GM12878 (cell line): Measurements from ENCODE around the gene SCLY. TPM values are rescaled to one million over a fixed set of nuclear protein-coding genes. Genes with fewer than 3 reads are reported as not detected.

Experiments
- NFXL1 ChIP-seq: fragments of 450-650 bp; IDR thresholded peaks from 2 replicates; pipeline ENCODE4 v1.6.1; 2017; ENCODE audit warnings: antibody characterized with exemption, mild to moderate bottlenecking, borderline replicate concordance
- PML ChIP-seq: IDR thresholded peaks from 2 replicates; pipeline ENCODE4 v1.6.1; 2012; ENCODE audit warnings: low read length, inconsistent platforms
- SPI1 ChIP-seq: IDR thresholded peaks from 2 replicates; pipeline ENCODE4 v1.6.1; 2011; ENCODE audit warnings: low read depth, mild to moderate bottlenecking, low read length, moderate library complexity, borderline replicate concordance; ENCODE audit not compliant: insufficient read depth
- SUPT20H ChIP-seq: IDR thresholded peaks from 2 replicates; pipeline ENCODE4 v1.6.1; 2011; ENCODE audit warnings: low read depth, mild to moderate bottlenecking, low read length, moderate library complexity, borderline replicate concordance; ENCODE audit not compliant: control insufficient read depth
- YBX1 ChIP-seq: fragments of 450-650 bp; IDR thresholded peaks from 2 replicates; pipeline ENCODE4 v1.6.1; 2016; ENCODE audit warnings: antibody characterized with exemption
- polyA plus RNA-seq, 11 experiments: library from polyadenylated mRNA; depleted of rRNA in 4 of 11; unstranded in 6 of 11; stranded (reverse) in 5 of 11; fragments of >200 nt; fragmentation: Nextera tagmentation in 4 of 11; fragmentation: Illumina TruSeq in 1 of 11; extraction: Ambion mirVana in 4 of 11; extraction: Trizol in 1 of 11; gene quantifications; 1 replicate in 1 of 11; 2 replicates in 10 of 11; pipeline versions ENCODE4 v1.2.1 to v1.2.3, GENCODE V29; 2011 to 2016; ENCODE audit warnings: inconsistent platforms in 2 of 11, missing spikeins in 2 of 11, low read depth in 1 of 11
- total RNA-seq, 4 experiments: library from RNA; depleted of rRNA in 3 of 4; stranded (reverse); fragments of >200 nt in 3 of 4; fragmentation: Illumina TruSeq in 1 of 4; extraction: Trizol in 1 of 4; gene quantifications; 2 replicates each; pipeline versions ENCODE4 v1.2.1 to v1.2.3, GENCODE V29; 2013 to 2021
- TF ChIP-seq, protein P1 (sequence below): fragments of 450-650 bp; formaldehyde crosslinking; IDR thresholded peaks from 2 replicates; pipeline ENCODE4 v1.5.0; 2022; ENCODE audit warnings: mild to moderate bottlenecking, missing genetic modification characterization
- TF ChIP-seq, protein P2 (sequence below): IDR thresholded peaks from 2 replicates; pipeline ENCODE4 v1.6.1; 2012; ENCODE audit warnings: low read length, inconsistent platforms

SCLY gene
- total and polyA plus RNA-seq, 10 of the 15 experiments (the other 5 are each of a cell fraction or from before 2014, with no cell fraction given) = 3.3 to 49.1 (median 32.3) TPM

DNA sequence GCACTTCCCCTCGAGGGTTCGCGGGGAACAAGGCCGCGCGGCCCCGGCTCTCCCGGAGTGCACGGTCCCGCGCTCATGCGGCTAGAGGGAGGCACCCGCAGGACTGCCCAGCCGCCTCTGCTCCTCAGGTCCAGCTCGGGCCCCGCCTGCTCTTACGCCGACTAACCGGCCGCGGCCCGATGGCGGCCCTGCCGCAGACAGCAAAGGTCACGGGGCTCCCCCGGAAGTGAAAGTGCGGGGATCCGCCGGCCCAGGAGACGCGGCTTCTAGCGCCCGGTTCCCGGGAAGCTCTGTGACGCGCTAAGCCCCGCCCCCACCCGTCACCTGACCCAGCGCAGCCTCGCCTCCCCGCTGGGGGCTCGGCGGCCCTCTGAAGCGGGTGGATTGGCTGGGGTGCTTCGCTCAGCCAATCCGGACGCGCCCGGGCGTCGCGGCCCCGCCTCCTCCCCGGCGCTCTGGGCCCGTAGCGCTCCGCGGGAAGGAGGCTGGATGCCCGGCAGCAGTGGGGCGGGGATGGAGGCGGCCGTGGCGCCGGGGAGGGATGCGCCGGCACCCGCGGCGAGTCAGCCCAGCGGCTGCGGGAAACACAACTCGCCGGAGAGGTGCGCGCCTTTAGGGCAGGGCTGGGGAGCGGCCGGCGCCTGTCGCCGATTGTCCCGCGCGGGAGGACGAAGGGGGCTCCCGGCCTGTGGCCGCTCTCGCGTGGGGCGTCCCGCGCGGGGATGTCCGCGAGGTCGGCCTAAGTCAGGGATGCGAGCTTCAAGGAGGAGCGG lies at the start of gene SCLY (continued):
- TF ChIP-seq, protein P1, sequence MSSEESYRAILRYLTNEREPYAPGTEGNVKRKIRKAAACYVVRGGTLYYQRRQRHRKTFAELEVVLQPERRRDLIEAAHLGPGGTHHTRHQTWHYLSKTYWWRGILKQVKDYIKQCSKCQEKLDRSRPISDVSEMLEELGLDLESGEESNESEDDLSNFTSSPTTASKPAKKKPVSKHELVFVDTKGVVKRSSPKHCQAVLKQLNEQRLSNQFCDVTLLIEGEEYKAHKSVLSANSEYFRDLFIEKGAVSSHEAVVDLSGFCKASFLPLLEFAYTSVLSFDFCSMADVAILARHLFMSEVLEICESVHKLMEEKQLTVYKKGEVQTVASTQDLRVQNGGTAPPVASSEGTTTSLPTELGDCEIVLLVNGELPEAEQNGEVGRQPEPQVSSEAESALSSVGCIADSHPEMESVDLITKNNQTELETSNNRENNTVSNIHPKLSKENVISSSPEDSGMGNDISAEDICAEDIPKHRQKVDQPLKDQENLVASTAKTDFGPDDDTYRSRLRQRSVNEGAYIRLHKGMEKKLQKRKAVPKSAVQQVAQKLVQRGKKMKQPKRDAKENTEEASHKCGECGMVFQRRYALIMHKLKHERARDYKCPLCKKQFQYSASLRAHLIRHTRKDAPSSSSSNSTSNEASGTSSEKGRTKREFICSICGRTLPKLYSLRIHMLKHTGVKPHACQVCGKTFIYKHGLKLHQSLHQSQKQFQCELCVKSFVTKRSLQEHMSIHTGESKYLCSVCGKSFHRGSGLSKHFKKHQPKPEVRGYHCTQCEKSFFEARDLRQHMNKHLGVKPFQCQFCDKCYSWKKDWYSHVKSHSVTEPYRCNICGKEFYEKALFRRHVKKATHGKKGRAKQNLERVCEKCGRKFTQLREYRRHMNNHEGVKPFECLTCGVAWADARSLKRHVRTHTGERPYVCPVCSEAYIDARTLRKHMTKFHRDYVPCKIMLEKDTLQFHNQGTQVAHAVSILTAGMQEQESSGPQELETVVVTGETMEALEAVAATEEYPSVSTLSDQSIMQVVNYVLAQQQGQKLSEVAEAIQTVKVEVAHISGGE = no peak
- TF ChIP-seq, protein P2, sequence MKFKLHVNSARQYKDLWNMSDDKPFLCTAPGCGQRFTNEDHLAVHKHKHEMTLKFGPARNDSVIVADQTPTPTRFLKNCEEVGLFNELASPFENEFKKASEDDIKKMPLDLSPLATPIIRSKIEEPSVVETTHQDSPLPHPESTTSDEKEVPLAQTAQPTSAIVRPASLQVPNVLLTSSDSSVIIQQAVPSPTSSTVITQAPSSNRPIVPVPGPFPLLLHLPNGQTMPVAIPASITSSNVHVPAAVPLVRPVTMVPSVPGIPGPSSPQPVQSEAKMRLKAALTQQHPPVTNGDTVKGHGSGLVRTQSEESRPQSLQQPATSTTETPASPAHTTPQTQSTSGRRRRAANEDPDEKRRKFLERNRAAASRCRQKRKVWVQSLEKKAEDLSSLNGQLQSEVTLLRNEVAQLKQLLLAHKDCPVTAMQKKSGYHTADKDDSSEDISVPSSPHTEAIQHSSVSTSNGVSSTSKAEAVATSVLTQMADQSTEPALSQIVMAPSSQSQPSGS = no peak
- TF ChIP-seq SPI1 (0 out of 2 replicates have a peak, but pooled peaks have one; percentile 17), SUPT20H (no peak), NFXL1 (no peak), YBX1 (no peak), PML (no peak)
